Measurements from ENCODE around the gene KL.

DNA sequence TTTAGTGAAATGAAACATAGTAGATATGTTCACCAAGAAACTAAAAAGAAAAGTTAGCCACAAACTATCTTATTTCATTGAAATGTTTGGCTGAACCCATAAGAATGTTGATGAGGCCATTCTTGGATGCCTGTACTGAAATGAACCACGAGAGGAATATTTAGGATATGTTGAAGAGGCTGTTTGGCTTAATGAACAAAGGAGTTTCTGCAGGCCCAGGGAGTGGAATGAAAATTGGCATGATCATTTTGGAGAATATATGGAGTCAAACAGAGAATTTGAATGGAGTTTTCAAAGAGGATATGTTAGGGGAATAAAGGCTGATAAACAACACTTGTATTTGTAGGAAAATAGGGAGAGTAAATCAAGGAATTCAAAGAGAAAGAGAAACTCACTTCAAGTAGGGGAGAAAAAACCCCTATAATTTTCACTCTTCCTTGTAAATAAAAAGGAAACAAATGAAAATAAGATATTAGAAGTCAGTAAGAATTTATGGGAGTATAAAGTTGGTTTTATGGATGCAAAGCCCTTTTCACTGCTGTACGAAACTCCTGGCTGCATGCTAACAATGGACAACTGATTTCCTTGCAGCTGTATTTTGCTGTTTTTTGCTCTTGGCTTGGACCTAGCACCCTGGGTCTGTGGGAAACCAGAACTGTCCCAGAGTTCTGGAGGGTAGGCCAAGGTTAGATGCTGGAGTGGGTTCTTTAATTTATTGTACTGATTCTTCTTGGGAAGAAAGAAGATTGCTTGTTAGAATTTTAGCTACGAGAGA lies 36.5 kb downstream of the KL start:
- TF ChIP-seq, protein P1, sequence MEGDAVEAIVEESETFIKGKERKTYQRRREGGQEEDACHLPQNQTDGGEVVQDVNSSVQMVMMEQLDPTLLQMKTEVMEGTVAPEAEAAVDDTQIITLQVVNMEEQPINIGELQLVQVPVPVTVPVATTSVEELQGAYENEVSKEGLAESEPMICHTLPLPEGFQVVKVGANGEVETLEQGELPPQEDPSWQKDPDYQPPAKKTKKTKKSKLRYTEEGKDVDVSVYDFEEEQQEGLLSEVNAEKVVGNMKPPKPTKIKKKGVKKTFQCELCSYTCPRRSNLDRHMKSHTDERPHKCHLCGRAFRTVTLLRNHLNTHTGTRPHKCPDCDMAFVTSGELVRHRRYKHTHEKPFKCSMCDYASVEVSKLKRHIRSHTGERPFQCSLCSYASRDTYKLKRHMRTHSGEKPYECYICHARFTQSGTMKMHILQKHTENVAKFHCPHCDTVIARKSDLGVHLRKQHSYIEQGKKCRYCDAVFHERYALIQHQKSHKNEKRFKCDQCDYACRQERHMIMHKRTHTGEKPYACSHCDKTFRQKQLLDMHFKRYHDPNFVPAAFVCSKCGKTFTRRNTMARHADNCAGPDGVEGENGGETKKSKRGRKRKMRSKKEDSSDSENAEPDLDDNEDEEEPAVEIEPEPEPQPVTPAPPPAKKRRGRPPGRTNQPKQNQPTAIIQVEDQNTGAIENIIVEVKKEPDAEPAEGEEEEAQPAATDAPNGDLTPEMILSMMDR (IDR thresholded peaks at IDR 0.05): no peak
- TF ChIP-seq, protein P2, sequence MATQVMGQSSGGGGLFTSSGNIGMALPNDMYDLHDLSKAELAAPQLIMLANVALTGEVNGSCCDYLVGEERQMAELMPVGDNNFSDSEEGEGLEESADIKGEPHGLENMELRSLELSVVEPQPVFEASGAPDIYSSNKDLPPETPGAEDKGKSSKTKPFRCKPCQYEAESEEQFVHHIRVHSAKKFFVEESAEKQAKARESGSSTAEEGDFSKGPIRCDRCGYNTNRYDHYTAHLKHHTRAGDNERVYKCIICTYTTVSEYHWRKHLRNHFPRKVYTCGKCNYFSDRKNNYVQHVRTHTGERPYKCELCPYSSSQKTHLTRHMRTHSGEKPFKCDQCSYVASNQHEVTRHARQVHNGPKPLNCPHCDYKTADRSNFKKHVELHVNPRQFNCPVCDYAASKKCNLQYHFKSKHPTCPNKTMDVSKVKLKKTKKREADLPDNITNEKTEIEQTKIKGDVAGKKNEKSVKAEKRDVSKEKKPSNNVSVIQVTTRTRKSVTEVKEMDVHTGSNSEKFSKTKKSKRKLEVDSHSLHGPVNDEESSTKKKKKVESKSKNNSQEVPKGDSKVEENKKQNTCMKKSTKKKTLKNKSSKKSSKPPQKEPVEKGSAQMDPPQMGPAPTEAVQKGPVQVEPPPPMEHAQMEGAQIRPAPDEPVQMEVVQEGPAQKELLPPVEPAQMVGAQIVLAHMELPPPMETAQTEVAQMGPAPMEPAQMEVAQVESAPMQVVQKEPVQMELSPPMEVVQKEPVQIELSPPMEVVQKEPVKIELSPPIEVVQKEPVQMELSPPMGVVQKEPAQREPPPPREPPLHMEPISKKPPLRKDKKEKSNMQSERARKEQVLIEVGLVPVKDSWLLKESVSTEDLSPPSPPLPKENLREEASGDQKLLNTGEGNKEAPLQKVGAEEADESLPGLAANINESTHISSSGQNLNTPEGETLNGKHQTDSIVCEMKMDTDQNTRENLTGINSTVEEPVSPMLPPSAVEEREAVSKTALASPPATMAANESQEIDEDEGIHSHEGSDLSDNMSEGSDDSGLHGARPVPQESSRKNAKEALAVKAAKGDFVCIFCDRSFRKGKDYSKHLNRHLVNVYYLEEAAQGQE (IDR thresholded peaks at IDR 0.05; ENCODE audit: insufficient read depth in 1 of 2, low read depth in 2 of 2, low read length in 1 of 2): no peak
- no peak for TF ChIP-seq POLR2AphosphoS5 (IDR thresholded peaks at IDR 0.05; ENCODE audit: low read depth, low read length)
- no peak for TF ChIP-seq SIN3A (IDR thresholded peaks at IDR 0.05; ENCODE audit: borderline replicate concordance, insufficient read depth, low read depth, low read length)
- no peak for TF ChIP-seq TCF7L2 (IDR thresholded peaks at IDR 0.05; ENCODE audit: low read depth, low read length)

Data from Panc1 (cell line).